IMR-90 (cell line): ENCODE measurements around the gene FLNA.

Source experiments
- BHLHE40 ChIP-seq: fragments of 150-350 bp; IDR thresholded peaks from 2 replicates; pipeline ENCODE4 v1.6.1; 2016; ENCODE audit warnings: mild to moderate bottlenecking, low read depth, low read length
- CHD1 ChIP-seq: IDR thresholded peaks from 2 replicates; pipeline ENCODE4 v1.6.1; 2012; ENCODE audit warnings: low read depth, low read length, improper control_type of control experiment
- CTCF ChIP-seq: conservative IDR thresholded peaks from 2 replicates; pipeline ENCODE4 v1.5.1; 2012; ENCODE audit warnings: mild to moderate bottlenecking, low read depth, low read length, improper control_type of control experiment
- ELK1 ChIP-seq: fragments of 150-350 bp; IDR thresholded peaks from 2 replicates; pipeline ENCODE4 v1.6.1; 2016; ENCODE audit warnings: low read depth, mild to moderate bottlenecking, low read length, moderate library complexity, borderline replicate concordance
- FOS ChIP-seq: fragments of 150-350 bp; IDR thresholded peaks from 2 replicates; pipeline ENCODE4 v1.6.1; 2016; ENCODE audit warnings: low read depth, low read length
- MAFK ChIP-seq: IDR thresholded peaks from 2 replicates; pipeline ENCODE4 v1.6.1; 2012; ENCODE audit warnings: low read depth, low read length, improper control_type of control experiment
- MXI1 ChIP-seq: IDR thresholded peaks from 2 replicates; pipeline ENCODE4 v1.6.1; 2012; ENCODE audit warnings: low read depth, mild to moderate bottlenecking, low read length, moderate library complexity, borderline replicate concordance
- POLR2A ChIP-seq: IDR thresholded peaks from 2 replicates; pipeline ENCODE4 v1.6.1; 2012; ENCODE audit warnings: mild to moderate bottlenecking, low read depth, low read length
- RAD21 ChIP-seq: IDR thresholded peaks from 2 replicates; pipeline ENCODE4 v1.6.1; 2012; ENCODE audit warnings: low read length, improper control_type of control experiment
- RCOR1 ChIP-seq: IDR thresholded peaks from 2 replicates; pipeline ENCODE4 v1.6.1; 2012; ENCODE audit warnings: mild to moderate bottlenecking, low read length, improper control_type of control experiment; ENCODE audit not compliant: insufficient replicate concordance
- RFX5 ChIP-seq: IDR thresholded peaks from 2 replicates; pipeline ENCODE4 v1.8.0; 2012; ENCODE audit warnings: low read depth, mild to moderate bottlenecking, low read length, moderate library complexity
- SMC3 ChIP-seq: fragments of 150-350 bp; IDR thresholded peaks from 2 replicates; pipeline ENCODE4 v1.6.1; 2016; ENCODE audit warnings: low read depth, mild to moderate bottlenecking, antibody characterized with exemption, low read length, moderate library complexity

GRCh38 chrX:154378799-154379568 is 4.5 kb upstream of the FLNA start, which contains the start of gene EMD:
- TF ChIP-seq POLR2A (peak; percentile 88), CTCF (no peak), RAD21 (no peak), FOS (no peak), BHLHE40 (peak; percentile 76; the same call in 1 of the 2 replicates), RCOR1 (no peak), MAFK (no peak), SMC3 (no peak), ELK1 (no peak), RFX5 (no peak), MXI1 (no peak), CHD1 (0 out of 2 replicates have a peak, but pooled peaks have one; percentile 61)
